Erythroblast (primary cell): ENCODE measurements around the gene GRIP2.
A peak's percentile ranks its signal among the peaks of the same experiment; 100 is the strongest.

ENCODE experiments used
- DNase-seq, 2 experiments: peaks; one replicate each; lab custom pipeline; 2025; lab: John Stamatoyannopoulos, UW
- GATA1 ChIP-seq: IDR thresholded peaks from 2 replicates; pipeline ENCODE4 v1.6.1; 2011; ENCODE audit warnings: low read depth, mild to moderate bottlenecking, control low read depth, low read length, moderate library complexity
- POLR2A ChIP-seq: IDR thresholded peaks from 2 replicates; pipeline ENCODE4 v1.6.1; 2011; ENCODE audit warnings: mild to moderate bottlenecking, low read length

GRIP2 gene

GRCh38 chr3:14539384-14539741 lies 779 bp downstream of the GRIP2 start:
- DNase-seq = no peak
- TF ChIP-seq POLR2A = no peak
- no peak for TF ChIP-seq GATA1

GRCh38 chr3:14538451-14539088 lies 1.6 kb downstream of the GRIP2 start:
- peak in 1 of 2 experiments; percentile 17 for DNase-seq
- TF ChIP-seq GATA1 (no peak), POLR2A (no peak)

GRCh38 chr3:14537590-14538450 lies 2.3 kb downstream of the GRIP2 start:
- TF ChIP-seq POLR2A (no peak), GATA1 (no peak)

GRCh38 chr3:14536837-14537589 lies 3.1 kb downstream of the GRIP2 start:
- TF ChIP-seq POLR2A = no peak
- no peak for TF ChIP-seq GATA1

More at GRCh38 chr3:14537590-14538450, 2.3 kb downstream of the GRIP2 start:
- DNase-seq = peak; percentile 10 to 39

GRCh38 chr3:14536055-14536815 lies 3.9 kb downstream of the GRIP2 start:
- no peak for TF ChIP-seq GATA1
- no peak for TF ChIP-seq POLR2A
- DNase-seq = no peak

More at GRCh38 chr3:14536837-14537589, 3.1 kb downstream of the GRIP2 start:
- no peak for DNase-seq

- TF ChIP-seq GATA1 (no peak), POLR2A (no peak)
- DNase-seq = no peak
Observed at GRCh38 chr3:14535616-14536015, 4.5 kb downstream of the GRIP2 start.

GRCh38 chr3:14534516-14535191 lies 5.5 kb downstream of the GRIP2 start:
- TF ChIP-seq POLR2A = no peak
- TF ChIP-seq GATA1 = no peak
- DNase-seq = no peak

GRCh38 chr3:14533457-14533958 lies 6.6 kb downstream of the GRIP2 start:
- TF ChIP-seq POLR2A (no peak), GATA1 (no peak)
- DNase-seq = no peak

GRCh38 chr3:14532691-14533456 lies 7.3 kb downstream of the GRIP2 start:
- peak in 1 of 2 experiments; percentile 33 for DNase-seq

GRCh38 chr3:14531856-14532395 lies 8.2 kb downstream of the GRIP2 start:
- no peak for TF ChIP-seq POLR2A
- TF ChIP-seq GATA1 = no peak
- DNase-seq = no peak

More at GRCh38 chr3:14532691-14533456, 7.3 kb downstream of the GRIP2 start:
- no peak for TF ChIP-seq GATA1
- no peak for TF ChIP-seq POLR2A

GRCh38 chr3:14528081-14528480 lies 12.1 kb downstream of the GRIP2 start:
- DNase-seq = no peak
- no peak for TF ChIP-seq GATA1
- TF ChIP-seq POLR2A = no peak
